Vagina (tissue), 2 donors: ENCODE data around the gene VASH1.

ENCODE experiments used
- CTCF ChIP-seq, 3 experiments: fragments of 450-650 bp in 2 of 3; fragments of 200-600 bp in 1 of 3; sonication (generic) in 1 of 3; IDR thresholded peaks; one replicate each; pipeline ENCODE4 v1.5.1; 2017 to 2019; ENCODE audit warnings: antibody characterized with exemption in 3 of 3, mild to moderate bottlenecking in 2 of 3, moderate library complexity in 2 of 3
- POLR2A ChIP-seq, 2 donors: fragments of 450-650 bp; IDR thresholded peaks; one replicate each; pipeline ENCODE4 v1.6.1; 2017; ENCODE audit warnings: antibody characterized with exemption in 2 of 2, mild to moderate bottlenecking in 2 of 2, moderate library complexity in 2 of 2
- POLR2AphosphoS5 ChIP-seq, 2 donors: sonication (generic); formaldehyde crosslinking; IDR thresholded peaks; one replicate each; pipeline ENCODE4 v1.9.0; 2017; ENCODE audit warnings: antibody characterized with exemption in 2 of 2, mild to moderate bottlenecking in 2 of 2, low read depth in 1 of 2; ENCODE audit not compliant: insufficient read depth in 1 of 2

GRCh38 chr14:76765461-76765931, 4.2 kb downstream of the VASH1 start:
- TF ChIP-seq CTCF (IDR thresholded peaks at IDR 0.05): no peak
- no peak for TF ChIP-seq POLR2A (IDR thresholded peaks at IDR 0.05)
- no peak for TF ChIP-seq POLR2AphosphoS5 (IDR thresholded peaks at IDR 0.05; ENCODE audit: insufficient read depth in 1 of 2, low read depth in 1 of 2)
